Measurements from ENCODE around the gene RELN. TPM values are rescaled to one million over a fixed set of nuclear protein-coding genes. Genes with fewer than 3 reads are reported as not detected.
A peak's percentile ranks its signal among the peaks of the same experiment; 100 is the strongest.

The RELN gene
- polyA plus RNA-seq, 1 donor: 5.0 TPM

DNA sequence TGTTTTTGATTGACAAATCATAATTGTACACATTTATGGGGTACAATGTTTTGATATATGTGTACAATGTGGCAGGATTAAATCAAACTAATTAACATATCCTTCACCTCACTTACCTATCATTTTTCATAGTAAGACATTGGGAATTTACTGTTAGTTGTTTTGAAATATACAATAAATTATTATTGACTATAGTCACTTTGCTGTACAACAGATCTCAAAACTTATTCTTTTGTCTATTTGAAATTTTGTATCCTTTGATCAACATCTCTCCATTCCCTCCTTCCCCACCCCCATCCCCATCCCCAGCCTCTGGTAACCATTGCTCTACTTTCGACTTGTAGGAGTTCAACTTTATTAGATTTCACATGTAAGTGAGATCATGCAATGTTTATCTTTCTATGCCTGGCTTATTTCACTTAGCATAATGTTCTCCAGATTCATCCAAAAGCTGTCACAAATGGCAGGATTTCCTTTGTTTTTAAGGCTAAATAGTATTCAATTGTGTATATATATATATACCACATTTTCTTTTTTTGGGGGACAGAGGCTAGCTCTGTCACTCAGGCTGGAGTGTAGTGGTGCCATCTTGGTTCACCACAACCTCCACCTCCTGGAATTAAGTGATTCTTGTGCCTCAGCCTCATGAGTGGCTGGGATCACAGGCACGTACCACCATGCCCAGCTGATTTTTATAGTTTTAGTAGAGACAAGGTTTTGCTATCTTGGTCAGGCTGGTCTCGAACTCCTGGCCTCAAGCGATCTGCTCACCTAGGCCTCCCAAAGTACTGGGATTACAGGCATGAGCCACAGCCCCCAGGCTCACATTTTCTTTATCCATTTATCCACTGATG, 520.1 kb downstream of the RELN start:
- Histone ChIP-seq H3K27me3 (ENCODE audit: control insufficient read depth, insufficient read depth, low read length) (no peaks in the 10 kb centered on the region), H3K4me1 (ENCODE audit: control insufficient read depth, insufficient read depth, low read length) (no peaks in the 10 kb centered on the region), H3K27ac (ENCODE audit: low read length) (no peak overlapping the region), H3K36me3 (ENCODE audit: control insufficient read depth, insufficient read depth, low read length) (no peaks in the 10 kb centered on the region), H3K4me3 (ENCODE audit: low read length) (no peak overlapping the region), H3K9me3 (ENCODE audit: control insufficient read depth, low read depth, low read length) (no peaks in the 10 kb centered on the region)
- no CpG with 5 or more reads among the region's 4 CpGs for WGBS (ENCODE audit: insufficient coverage, low lambda C conversion rate)
- DNase-seq: no peak

DNA sequence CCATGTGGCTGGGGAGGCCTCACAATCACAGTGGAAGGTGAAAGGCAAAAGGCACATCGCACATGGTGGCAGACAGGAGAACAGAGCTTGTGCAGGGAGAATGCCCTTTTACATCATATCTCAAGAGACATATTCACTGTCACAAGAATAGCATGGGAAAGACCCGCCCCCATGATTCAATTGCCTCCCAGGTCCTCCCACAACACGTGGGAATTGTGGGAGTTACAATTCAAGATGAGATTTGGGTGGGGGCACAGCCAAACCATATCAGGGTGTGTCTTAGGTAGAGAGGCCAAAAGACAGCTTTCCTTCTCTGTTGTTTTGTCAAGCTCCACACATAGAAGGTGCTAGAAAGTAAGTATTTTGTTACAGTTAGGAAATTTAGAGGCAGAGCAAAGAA, 522.6 kb downstream of the RELN start:
- no CpG with 5 or more reads among the region's 3 CpGs for WGBS (ENCODE audit: insufficient coverage, low lambda C conversion rate)

DNA sequence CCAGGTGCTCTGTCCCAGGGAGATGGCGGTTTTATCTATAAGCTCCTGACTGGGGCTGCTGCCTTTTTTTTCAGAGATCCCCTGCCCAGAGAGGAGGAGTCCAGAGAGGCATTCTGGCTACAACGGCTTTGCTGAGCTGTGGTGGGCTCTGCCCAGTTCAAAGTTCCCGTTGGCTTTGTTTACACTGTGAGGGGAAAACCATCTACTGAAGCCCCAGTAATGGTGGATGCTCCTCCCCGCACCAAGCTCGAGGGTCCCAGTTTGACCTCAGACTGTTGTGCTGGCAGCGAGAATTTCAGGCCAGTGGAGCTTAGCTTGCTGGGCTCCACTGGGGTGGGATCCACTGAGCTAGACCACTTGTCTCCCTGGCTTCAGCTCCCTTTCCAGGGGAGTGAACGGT, 527.1 kb downstream of the RELN start:
- Histone ChIP-seq H3K36me3 (ENCODE audit: control insufficient read depth, insufficient read depth, low read length) (no peaks in the 10 kb centered on the region), H3K27ac (ENCODE audit: low read length) (no peak overlapping the region), H3K4me3 (ENCODE audit: low read length) (no peak overlapping the region), H3K9me3 (ENCODE audit: control insufficient read depth, low read depth, low read length) (no peaks in the 10 kb centered on the region), H3K4me1 (ENCODE audit: control insufficient read depth, insufficient read depth, low read length) (no peaks in the 10 kb centered on the region), H3K27me3 (ENCODE audit: control insufficient read depth, insufficient read depth, low read length) (no peaks in the 10 kb centered on the region)
- 100% methylated on average over 1 of the region's 7 CpGs for WGBS (ENCODE audit: insufficient coverage, low lambda C conversion rate)
- DNase-seq: no peak

More for the DNA sequence above, 522.6 kb downstream of the RELN start:
- DNase-seq: no peak
- Histone ChIP-seq H3K9me3 (ENCODE audit: control insufficient read depth, low read depth, low read length) (no peaks in the 10 kb centered on the region), H3K4me3 (ENCODE audit: low read length) (no peak overlapping the region), H3K27ac (ENCODE audit: low read length) (no peak overlapping the region), H3K27me3 (ENCODE audit: control insufficient read depth, insufficient read depth, low read length) (no peaks in the 10 kb centered on the region), H3K4me1 (ENCODE audit: control insufficient read depth, insufficient read depth, low read length) (no peaks in the 10 kb centered on the region), H3K36me3 (ENCODE audit: control insufficient read depth, insufficient read depth, low read length) (no peaks in the 10 kb centered on the region)

DNA sequence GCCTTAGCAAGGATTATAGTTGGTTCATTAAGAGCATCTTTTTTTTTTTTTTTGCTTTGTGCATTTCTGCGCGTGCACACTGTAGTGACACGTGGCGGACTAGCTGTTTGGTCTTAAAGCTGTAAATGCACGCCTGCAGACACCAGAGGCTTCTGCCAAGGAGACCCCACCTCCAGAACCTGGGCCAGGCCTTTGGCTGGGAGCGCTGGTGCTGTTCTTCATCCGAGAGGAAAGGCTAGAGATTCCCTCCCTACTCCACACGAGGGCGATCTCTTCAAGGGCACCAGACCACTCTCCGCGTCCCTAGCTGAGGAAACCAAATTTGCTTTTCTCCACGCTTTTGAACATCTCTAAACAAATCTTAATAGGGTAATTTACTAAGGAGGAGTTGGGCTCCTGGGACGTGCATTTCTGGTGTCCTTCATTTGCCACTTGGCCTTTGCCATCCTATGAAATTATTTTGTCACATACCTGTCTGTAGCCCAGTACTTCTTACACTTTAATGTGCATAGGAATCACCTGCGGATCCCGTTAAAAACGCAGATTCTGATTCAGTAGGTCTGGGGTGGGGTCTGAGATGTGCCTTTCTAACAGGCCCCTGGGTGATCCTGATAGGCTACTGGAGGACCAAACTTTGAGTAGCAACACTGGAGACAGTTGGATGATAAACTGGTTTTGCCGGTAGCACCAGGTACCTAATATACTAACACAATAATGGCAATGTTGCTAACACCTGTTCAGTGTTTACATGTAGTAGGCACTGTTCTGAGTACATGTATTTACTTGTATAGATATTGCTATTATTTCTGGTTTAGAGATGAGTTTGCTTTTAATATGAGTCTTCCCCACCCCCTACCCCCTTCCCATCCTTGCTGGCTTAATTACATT, 542.1 kb downstream of the RELN start:
- WGBS (ENCODE audit: insufficient coverage, low lambda C conversion rate): 0% methylated on average over 1 of the region's 17 CpGs

DNA sequence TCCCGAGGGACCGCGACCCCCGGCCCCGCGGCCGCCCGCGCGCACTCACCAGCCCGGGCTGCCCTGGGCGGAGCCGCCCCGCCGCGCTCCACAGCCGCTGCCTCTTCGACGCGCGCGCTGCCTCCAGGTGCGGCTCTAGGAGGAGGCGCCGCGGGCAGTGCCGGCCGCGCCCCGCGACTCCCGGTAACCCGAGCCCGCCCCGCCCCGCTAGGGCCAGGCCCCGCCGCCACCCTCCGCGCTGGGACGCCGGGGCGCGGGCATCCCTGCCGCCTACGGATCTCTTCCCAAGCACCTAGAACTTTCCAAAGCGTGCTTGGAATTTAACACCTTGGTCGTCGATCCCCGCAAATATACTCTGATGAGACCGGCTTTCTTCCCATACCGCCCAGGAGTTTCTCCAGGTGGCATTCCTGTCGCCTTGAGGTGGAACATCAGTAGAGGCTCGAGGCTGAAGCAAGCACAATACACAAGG, 543.4 kb downstream of the RELN start, which contains the start of gene SLC26A5:
TSS of gene SLC26A5 (minus strand) at position 159 of the 472 bp plus-strand sequence. CDS start 24,693 bp downstream, outside the sequence.
- no peak within 1 kb of the TSS for H3K27ac ChIP-seq (ENCODE audit: low read length)
- no peak within 1 kb of the TSS for H3K4me3 ChIP-seq (ENCODE audit: low read length)
- H3K4me1 ChIP-seq (ENCODE audit: control insufficient read depth, insufficient read depth, low read length): peaks cover 11% of the 10 kb centered on the region
- peaks cover 47% of the 10 kb centered on the region for H3K27me3 ChIP-seq (ENCODE audit: control insufficient read depth, insufficient read depth, low read length)
- no peaks in the 10 kb centered on the region for H3K36me3 ChIP-seq (ENCODE audit: control insufficient read depth, insufficient read depth, low read length)
- WGBS (ENCODE audit: insufficient coverage, low lambda C conversion rate): no CpG with 5 or more reads among the region's 54 CpGs
- DNase-seq: peak; percentile 9 to 62
- H3K9me3 ChIP-seq (ENCODE audit: control insufficient read depth, low read depth, low read length): no peaks in the 10 kb centered on the region

More for the DNA sequence above, 542.1 kb downstream of the RELN start:
- Histone ChIP-seq H3K4me3 (ENCODE audit: low read length) (no peak overlapping the region), H3K36me3 (ENCODE audit: control insufficient read depth, insufficient read depth, low read length) (no peaks in the 10 kb centered on the region), H3K9me3 (ENCODE audit: control insufficient read depth, low read depth, low read length) (no peaks in the 10 kb centered on the region), H3K4me1 (ENCODE audit: control insufficient read depth, insufficient read depth, low read length) (peaks cover 11% of the 10 kb centered on the region), H3K27ac (ENCODE audit: low read length) (no peak overlapping the region), H3K27me3 (ENCODE audit: control insufficient read depth, insufficient read depth, low read length) (peaks cover 47% of the 10 kb centered on the region)
- peak; percentile 9 to 26 for DNase-seq

DNA sequence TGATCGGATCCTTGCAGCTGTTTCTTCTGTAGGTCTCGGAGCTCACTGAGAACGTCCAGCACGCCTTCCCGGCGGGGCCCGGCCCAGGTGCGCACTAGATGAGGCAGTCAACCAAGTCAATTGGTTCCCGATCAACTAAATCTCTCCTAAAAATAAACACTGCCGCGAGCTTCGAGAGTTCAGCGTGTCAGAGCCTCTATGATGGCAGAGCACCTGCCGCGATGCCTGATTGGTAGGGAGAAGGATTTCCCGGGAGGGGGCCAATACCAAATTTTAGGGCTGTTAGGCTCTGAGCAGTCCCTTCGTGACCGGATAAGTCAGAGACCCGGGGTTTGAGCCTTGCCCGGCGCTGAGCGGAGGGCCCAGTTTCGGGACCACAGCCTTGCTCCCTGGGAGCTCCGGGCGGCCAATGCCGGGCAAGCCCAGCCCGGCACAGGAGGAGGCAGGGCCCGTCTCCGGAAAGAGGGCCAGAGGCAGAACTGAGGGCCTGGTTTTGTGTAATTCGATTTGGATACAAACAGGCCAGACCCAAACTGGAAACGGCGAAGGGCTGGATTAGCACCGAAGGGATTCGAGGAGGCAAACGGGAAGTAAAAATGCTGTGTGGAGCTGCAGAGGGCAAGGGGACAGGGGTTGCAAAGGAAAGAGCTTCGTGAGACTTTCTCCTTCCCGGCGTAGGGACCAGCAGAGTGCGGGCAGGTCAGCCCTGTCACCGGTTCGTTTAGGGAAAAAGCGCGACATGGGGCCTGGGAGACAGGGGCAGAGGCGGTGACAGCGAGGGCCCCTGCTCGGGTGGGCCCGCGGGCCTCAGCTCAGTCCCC, 544.0 kb downstream of the RELN start:
- no CpG with 5 or more reads among the region's 48 CpGs for WGBS (ENCODE audit: insufficient coverage, low lambda C conversion rate)
- Histone ChIP-seq H3K9me3 (ENCODE audit: control insufficient read depth, low read depth, low read length) (no peaks in the 10 kb centered on the region), H3K36me3 (ENCODE audit: control insufficient read depth, insufficient read depth, low read length) (no peaks in the 10 kb centered on the region), H3K4me1 (ENCODE audit: control insufficient read depth, insufficient read depth, low read length) (peaks cover 11% of the 10 kb centered on the region), H3K27me3 (ENCODE audit: control insufficient read depth, insufficient read depth, low read length) (peaks cover 49% of the 10 kb centered on the region), H3K27ac (ENCODE audit: low read length) (no peak overlapping the region), H3K4me3 (ENCODE audit: low read length) (no peak overlapping the region)
- peak in 1 of 2 donors; percentile 29 for DNase-seq

DNA sequence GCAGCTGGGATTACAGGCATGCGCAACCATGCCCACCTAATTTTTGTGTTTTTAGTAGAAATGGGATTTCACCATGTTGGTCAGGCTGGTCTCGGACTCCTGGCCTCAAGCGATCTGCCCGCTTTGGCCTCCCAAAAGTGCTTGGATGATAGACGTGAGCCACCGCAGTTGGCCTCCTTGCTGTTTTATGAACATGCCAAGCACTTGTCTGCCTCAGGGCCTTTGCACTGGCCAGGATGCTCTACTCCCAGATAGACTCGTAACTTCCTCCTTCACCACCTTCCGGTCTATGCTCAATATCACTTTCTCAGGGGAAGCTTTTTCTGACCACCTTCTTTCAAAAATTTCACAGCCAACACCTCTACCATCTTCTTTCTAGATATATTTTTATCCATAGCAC, 549.8 kb downstream of the RELN start:
- Histone ChIP-seq H3K27me3 (ENCODE audit: control insufficient read depth, insufficient read depth, low read length) (peaks cover 23% of the 10 kb centered on the region), H3K36me3 (ENCODE audit: control insufficient read depth, insufficient read depth, low read length) (no peaks in the 10 kb centered on the region), H3K27ac (ENCODE audit: low read length) (no peak overlapping the region), H3K4me1 (ENCODE audit: control insufficient read depth, insufficient read depth, low read length) (no peaks in the 10 kb centered on the region), H3K9me3 (ENCODE audit: control insufficient read depth, low read depth, low read length) (no peaks in the 10 kb centered on the region), H3K4me3 (ENCODE audit: low read length) (no peak overlapping the region)
- WGBS (ENCODE audit: insufficient coverage, low lambda C conversion rate): no CpG with 5 or more reads among the region's 8 CpGs
- DNase-seq: no peak

DNA sequence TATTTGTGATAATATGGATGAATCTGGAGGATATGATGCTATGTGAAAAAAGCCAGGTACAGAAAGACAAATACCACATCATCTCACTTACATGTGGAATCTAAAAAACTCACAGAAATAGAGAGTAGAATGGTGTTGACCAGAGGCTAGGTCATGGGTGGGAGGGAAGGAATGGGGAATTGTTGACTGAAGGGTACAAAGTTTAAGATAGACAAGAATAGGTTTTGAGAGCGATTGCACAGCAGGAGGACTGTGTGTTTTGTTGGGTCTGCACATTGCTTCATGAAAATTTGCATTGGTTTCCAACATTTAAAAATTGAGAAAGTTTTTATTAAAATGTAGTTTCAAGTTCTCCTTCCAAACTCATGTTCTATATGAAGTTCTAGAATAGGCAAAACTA, 551.8 kb downstream of the RELN start:
- H3K4me3 ChIP-seq (ENCODE audit: low read length): no peak overlapping the region
- no peak for DNase-seq
- no peaks in the 10 kb centered on the region for H3K4me1 ChIP-seq (ENCODE audit: control insufficient read depth, insufficient read depth, low read length)
- WGBS (ENCODE audit: insufficient coverage, low lambda C conversion rate): 14% methylated on average over 1 of the region's 1 CpG
- H3K27ac ChIP-seq (ENCODE audit: low read length): no peak overlapping the region
- no peaks in the 10 kb centered on the region for H3K9me3 ChIP-seq (ENCODE audit: control insufficient read depth, low read depth, low read length)
- no peaks in the 10 kb centered on the region for H3K36me3 ChIP-seq (ENCODE audit: control insufficient read depth, insufficient read depth, low read length)
- peaks cover 8% of the 10 kb centered on the region for H3K27me3 ChIP-seq (ENCODE audit: control insufficient read depth, insufficient read depth, low read length)

DNA sequence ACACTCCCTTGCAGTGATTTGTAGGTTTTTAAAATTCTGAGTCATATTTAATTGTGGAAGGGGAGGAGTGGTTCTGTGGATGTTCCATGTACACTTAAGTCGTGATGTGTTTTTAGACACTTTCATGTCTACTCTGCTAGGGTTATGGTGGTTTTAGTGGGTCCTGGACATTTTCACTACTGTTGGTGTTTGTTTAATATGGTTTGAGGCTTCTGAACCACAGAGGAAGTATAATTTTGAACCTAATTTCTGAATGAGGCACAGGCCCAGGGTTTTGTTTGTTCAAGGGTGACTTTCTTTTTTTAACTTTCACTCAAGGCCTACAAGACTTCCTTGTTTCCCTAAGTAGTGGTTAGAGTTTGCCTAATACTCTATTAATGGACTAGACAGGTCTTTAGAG, 556.7 kb downstream of the RELN start:
- no peak overlapping the region for H3K4me3 ChIP-seq (ENCODE audit: low read length)
- 86% methylated on average over 1 of the region's 1 CpG for WGBS (ENCODE audit: insufficient coverage, low lambda C conversion rate)
- no peak overlapping the region for H3K27ac ChIP-seq (ENCODE audit: low read length)
- DNase-seq: no peak
- H3K36me3 ChIP-seq (ENCODE audit: control insufficient read depth, insufficient read depth, low read length): no peaks in the 10 kb centered on the region
- no peaks in the 10 kb centered on the region for H3K9me3 ChIP-seq (ENCODE audit: control insufficient read depth, low read depth, low read length)
- peaks cover 4% of the 10 kb centered on the region for H3K27me3 ChIP-seq (ENCODE audit: control insufficient read depth, insufficient read depth, low read length)
- no peaks in the 10 kb centered on the region for H3K4me1 ChIP-seq (ENCODE audit: control insufficient read depth, insufficient read depth, low read length)

DNA sequence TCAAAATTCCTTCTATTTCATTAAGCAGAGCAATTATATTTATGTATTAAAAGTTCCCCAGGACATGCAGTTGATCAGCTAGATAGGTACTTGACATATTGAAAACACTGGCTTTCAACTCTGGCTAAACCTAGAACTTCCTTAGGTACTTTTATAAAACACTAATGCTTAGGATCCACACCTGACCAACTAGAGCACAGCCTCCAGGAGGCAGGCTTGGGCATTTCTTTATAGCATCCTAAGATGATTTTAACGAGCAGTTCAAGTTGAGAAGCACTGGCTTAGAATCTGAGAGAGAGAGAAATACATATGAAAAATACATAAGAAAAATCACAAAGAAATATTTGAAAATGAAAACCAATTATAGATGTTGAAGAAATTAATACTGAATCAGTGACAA, 564.3 kb downstream of the RELN start:
- H3K4me3 ChIP-seq (ENCODE audit: low read length): no peak overlapping the region
- H3K9me3 ChIP-seq (ENCODE audit: control insufficient read depth, low read depth, low read length): no peaks in the 10 kb centered on the region
- no peaks in the 10 kb centered on the region for H3K36me3 ChIP-seq (ENCODE audit: control insufficient read depth, insufficient read depth, low read length)
- WGBS (ENCODE audit: insufficient coverage, low lambda C conversion rate): no CpG with 5 or more reads among the region's 1 CpG
- no peak for DNase-seq
- no peak overlapping the region for H3K27ac ChIP-seq (ENCODE audit: low read length)
- no peaks in the 10 kb centered on the region for H3K4me1 ChIP-seq (ENCODE audit: control insufficient read depth, insufficient read depth, low read length)
- no peaks in the 10 kb centered on the region for H3K27me3 ChIP-seq (ENCODE audit: control insufficient read depth, insufficient read depth, low read length)
